ENCODE measurements around the gene MTCL3.

MTCL3 gene

DNA sequence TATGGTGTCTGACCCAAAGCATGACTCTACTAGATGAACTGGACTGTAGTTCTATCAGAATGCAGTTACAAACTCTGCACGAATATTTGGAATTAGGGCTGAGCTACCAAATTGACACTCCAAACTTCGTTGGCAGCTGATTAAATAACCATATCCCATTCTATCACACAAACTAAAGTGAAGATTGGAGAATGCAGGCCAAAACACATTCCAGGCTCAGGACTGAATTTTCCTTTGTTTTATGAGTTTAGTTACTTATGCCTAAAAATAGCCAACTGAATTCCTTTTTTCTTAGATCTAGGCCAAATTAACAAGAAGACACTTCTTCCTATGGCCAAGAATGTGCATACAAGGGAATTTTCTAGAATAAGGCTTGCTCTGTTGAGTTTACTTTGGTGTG, 50.2 kb downstream of the MTCL3 start:
- Histone ChIP-seq H3K9me3 (ENCODE audit: low read length) (no peaks in the 10 kb centered on the region), H3K27ac (ENCODE audit: extremely low read length, insufficient read depth, low read length) (no peak overlapping the region), H3K9ac (ENCODE audit: insufficient read depth, low read depth, low read length) (no peak overlapping the region), H4K20me1 (ENCODE audit: insufficient read depth, low read length) (no peaks in the 10 kb centered on the region), H3K4me2 (ENCODE audit: low read depth, low read length) (no peak overlapping the region), H3K4me1 (ENCODE audit: insufficient read depth, low read length) (no peaks in the 10 kb centered on the region), H2AFZ (ENCODE audit: low read length) (no peak overlapping the region), H3K27me3 (ENCODE audit: control insufficient read depth in 1 of 2, insufficient read depth in 2 of 2, low read length in 2 of 2) (no peaks in the 10 kb centered on the region; a peak in 1 of 5 replicates), H3K4me3 (replicated peaks in 1 of 3; ENCODE audit: insufficient read depth in 1 of 3, low read depth in 2 of 3, low read length in 3 of 3) (no peak overlapping the region), H3K79me2 (ENCODE audit: insufficient read depth, low read length) (no peaks in the 10 kb centered on the region), H3K36me3 (replicated peaks in 1 of 2; ENCODE audit: control insufficient read depth in 1 of 2, insufficient read depth in 2 of 2, low read length in 2 of 2) (no peaks in the 10 kb centered on the region)
- in situ Hi-C loops (cut with HindIII; ENCODE audit: extremely low pct_ligation_motif_present, low pct_unique_long_range_greater_than_20kb), result no loop called here
- FAIRE-seq (no peak), DNase-seq (ENCODE audit: low spot score) (no peak), ATAC-seq (no peak)
- ChIA-PET POLR2A (no interaction called here), CTCF (ENCODE audit: low intra/inter-chr PET ratio, low total read pairs) (no interaction called here)
- 12% methylated on average over 2 of the region's 2 CpGs for WGBS (ENCODE audit: low lambda C conversion rate)
- no TSS peak for BruUV-seq (replicated peaks)
- TF ChIP-seq GATAD1 (CRISPR knock-in tag; IDR thresholded peaks at IDR 0.05) (no peak), KLF13 (CRISPR knock-in tag; IDR thresholded peaks at IDR 0.05) (no peak), KLF12 (CRISPR knock-in tag; IDR thresholded peaks at IDR 0.05; ENCODE audit: borderline replicate concordance) (no peak)
- TF ChIP-seq, protein P1, sequence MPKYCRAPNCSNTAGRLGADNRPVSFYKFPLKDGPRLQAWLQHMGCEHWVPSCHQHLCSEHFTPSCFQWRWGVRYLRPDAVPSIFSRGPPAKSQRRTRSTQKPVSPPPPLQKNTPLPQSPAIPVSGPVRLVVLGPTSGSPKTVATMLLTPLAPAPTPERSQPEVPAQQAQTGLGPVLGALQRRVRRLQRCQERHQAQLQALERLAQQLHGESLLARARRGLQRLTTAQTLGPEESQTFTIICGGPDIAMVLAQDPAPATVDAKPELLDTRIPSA (CRISPR knock-in tag; IDR thresholded peaks at IDR 0.05; ENCODE audit: borderline replicate concordance), result no peak
- intact Hi-C loops (cut with micrococcal nuclease; ENCODE audit: unreplicated experiment), result loop anchor here (10.0 kb wide), 1 partner anchor 1266 kb away; no protein-coding TSS in a partner anchor

DNA sequence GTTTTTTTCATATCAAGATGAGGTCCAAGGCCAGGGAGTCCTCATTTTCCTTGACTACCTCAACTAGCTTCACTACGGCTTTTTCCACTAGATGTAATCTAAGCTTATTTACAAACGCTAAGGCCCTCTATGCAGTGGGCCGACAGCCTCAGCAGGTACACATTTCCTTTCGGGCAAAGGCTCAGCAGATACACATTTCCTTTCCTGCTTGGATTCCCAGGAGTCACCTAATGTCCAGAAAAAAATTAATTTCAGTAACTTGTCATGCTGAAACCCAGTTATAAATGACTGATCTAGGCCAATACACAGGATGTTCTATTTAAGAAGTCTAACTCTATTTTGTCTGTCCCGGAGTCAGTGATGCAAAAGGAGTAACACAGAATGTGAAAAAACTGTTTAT, 52.7 kb downstream of the MTCL3 start:
- H4K20me1 ChIP-seq (ENCODE audit: insufficient read depth, low read length), result no peaks in the 10 kb centered on the region
- WGBS (ENCODE audit: low lambda C conversion rate), result 39% methylated on average over 5 of the region's 5 CpGs
- ATAC-seq, result no peak
- no peaks in the 10 kb centered on the region for H3K36me3 ChIP-seq (replicated peaks in 1 of 2; ENCODE audit: control insufficient read depth in 1 of 2, insufficient read depth in 2 of 2, low read length in 2 of 2)
- H3K4me3 ChIP-seq (replicated peaks in 1 of 3; ENCODE audit: insufficient read depth in 1 of 3, low read depth in 2 of 3, low read length in 3 of 3), result no peak overlapping the region
- DNase-seq (ENCODE audit: low spot score), result no peak
- TF ChIP-seq ZSCAN29 (CRISPR knock-in tag; conservative IDR thresholded peaks at IDR 0.05), result no peak
- TF ChIP-seq LCORL (IDR thresholded peaks at IDR 0.05), result no peak
- TF ChIP-seq LCORL (CRISPR knock-in tag; IDR thresholded peaks at IDR 0.05), result no peak
- no peak overlapping the region for H3K27ac ChIP-seq (ENCODE audit: extremely low read length, insufficient read depth, low read length)
- intact Hi-C loops (cut with micrococcal nuclease; ENCODE audit: unreplicated experiment) (loop anchor here (10.0 kb wide), 1 partner anchor 1268 kb away; no protein-coding TSS in a partner anchor), in situ Hi-C loops (cut with HindIII; ENCODE audit: extremely low pct_ligation_motif_present, low pct_unique_long_range_greater_than_20kb) (no loop called here)
- no peaks in the 10 kb centered on the region for H3K79me2 ChIP-seq (ENCODE audit: insufficient read depth, low read length)
- BruUV-seq (replicated peaks), result no TSS peak
- no peak overlapping the region for H3K9ac ChIP-seq (ENCODE audit: insufficient read depth, low read depth, low read length)
- ChIA-PET CTCF (ENCODE audit: low intra/inter-chr PET ratio, low total read pairs) (interaction anchor here (4.8 kb wide), 1 partner anchor 72 kb away, joined by 17 read pairs; no protein-coding TSS in a partner anchor), POLR2A (no interaction called here)
- no peak overlapping the region for H3K4me2 ChIP-seq (ENCODE audit: low read depth, low read length)
- no peak overlapping the region for H2AFZ ChIP-seq (ENCODE audit: low read length)
- no peak for FAIRE-seq
- H3K9me3 ChIP-seq (ENCODE audit: low read length), result no peaks in the 10 kb centered on the region
- no peaks in the 10 kb centered on the region for H3K4me1 ChIP-seq (ENCODE audit: insufficient read depth, low read length)
- no peaks in the 10 kb centered on the region; a peak in 1 of 5 replicates for H3K27me3 ChIP-seq (ENCODE audit: control insufficient read depth in 1 of 2, insufficient read depth in 2 of 2, low read length in 2 of 2)

Measured in HepG2 (cell line).